Tibial artery (tissue), 4 donors: ENCODE measurements around the gene EEF1A2.

Experiments used
- DNase-seq, 2 donors: peaks; one replicate each; pipeline ENCODE4 v3.0.0-alpha.2; 2019
- H3K27ac ChIP-seq, 2 donors: fragments of 200-600 bp; sonication (generic) in 1 of 2; 1 replicate in 1 of 2; 2 replicates in 1 of 2; pipeline ENCODE4 v1.5.1; 2018 to 2019; ENCODE audit warnings: mild to moderate bottlenecking in 1 of 2
- H3K27me3 ChIP-seq, 2 donors: fragments of 200-600 bp; sonication (generic) in 1 of 2; one replicate each; pipeline versions ENCODE4 v1.5.1 to v1.6.0; 2016 to 2019
- H3K36me3 ChIP-seq, 3 donors: fragments of 200-600 bp; sonication (generic) in 2 of 3; one replicate each; pipeline ENCODE4 v1.5.1; 2016 to 2019; ENCODE audit warnings: mild to moderate bottlenecking in 2 of 3
- H3K4me1 ChIP-seq, 4 donors: fragments of 200-600 bp; sonication (generic) in 2 of 4; 1 replicate in 3 of 4; 2 replicates in 1 of 4; pipeline ENCODE4 v1.5.1; 2016 to 2019
- H3K4me3 ChIP-seq, 2 donors: fragments of 200-600 bp; sonication (generic) in 1 of 2; 1 replicate in 1 of 2; 2 replicates in 1 of 2; pipeline ENCODE4 v1.5.1; 2018 to 2019; ENCODE audit warnings: mild to moderate bottlenecking in 2 of 2
- H3K9me3 ChIP-seq, 3 donors: fragments of 200-600 bp; sonication (generic) in 1 of 3; one replicate each; pipeline ENCODE4 v1.5.1; 2016 to 2019
- intact Hi-C: fragments of 100-400 bp; cut with DNase I; formaldehyde crosslinking; loops from one replicate; pipeline ENCODE4 v1.15.0; 2023; ENCODE audit warnings: low total_unique reads
- TF ChIP-seq, protein P1 (sequence below), 2 experiments: fragments of 200-600 bp in 1 of 2; fragments of 450-650 bp in 1 of 2; IDR thresholded peaks; one replicate each; pipeline ENCODE4 v1.5.1; 2017 to 2019; ENCODE audit warnings: antibody characterized with exemption in 2 of 2, mild to moderate bottlenecking in 1 of 2, moderate library complexity in 1 of 2

The EEF1A2 gene

DNA sequence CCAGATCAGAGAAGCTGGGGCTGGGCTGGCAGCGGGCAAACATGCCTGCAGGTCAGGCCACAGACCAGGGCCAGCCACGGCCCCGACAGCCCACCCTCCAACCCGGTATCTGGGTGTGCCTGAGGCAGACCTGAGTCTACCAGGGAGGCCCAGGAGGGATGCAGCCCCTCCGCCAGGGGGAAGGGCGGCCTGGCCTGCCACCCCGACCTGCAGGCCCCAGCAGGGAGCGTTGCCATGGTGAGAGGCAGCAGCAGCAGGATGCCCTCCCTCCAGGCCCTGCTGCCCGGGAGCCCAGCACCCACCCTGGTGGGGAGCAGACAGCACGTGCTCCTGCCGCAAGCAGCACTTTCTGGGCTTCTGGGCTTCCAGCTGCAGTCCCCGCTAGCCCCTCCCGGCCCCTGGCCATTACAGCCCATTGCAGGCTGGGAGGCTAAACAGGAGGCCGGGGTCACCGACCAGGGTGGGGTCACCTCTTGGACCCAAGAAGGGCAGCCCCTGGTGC is 3.8 kb upstream of the EEF1A2 start:
- no peaks in the 10 kb centered on the region for H3K36me3 ChIP-seq
- TF ChIP-seq, protein P1, sequence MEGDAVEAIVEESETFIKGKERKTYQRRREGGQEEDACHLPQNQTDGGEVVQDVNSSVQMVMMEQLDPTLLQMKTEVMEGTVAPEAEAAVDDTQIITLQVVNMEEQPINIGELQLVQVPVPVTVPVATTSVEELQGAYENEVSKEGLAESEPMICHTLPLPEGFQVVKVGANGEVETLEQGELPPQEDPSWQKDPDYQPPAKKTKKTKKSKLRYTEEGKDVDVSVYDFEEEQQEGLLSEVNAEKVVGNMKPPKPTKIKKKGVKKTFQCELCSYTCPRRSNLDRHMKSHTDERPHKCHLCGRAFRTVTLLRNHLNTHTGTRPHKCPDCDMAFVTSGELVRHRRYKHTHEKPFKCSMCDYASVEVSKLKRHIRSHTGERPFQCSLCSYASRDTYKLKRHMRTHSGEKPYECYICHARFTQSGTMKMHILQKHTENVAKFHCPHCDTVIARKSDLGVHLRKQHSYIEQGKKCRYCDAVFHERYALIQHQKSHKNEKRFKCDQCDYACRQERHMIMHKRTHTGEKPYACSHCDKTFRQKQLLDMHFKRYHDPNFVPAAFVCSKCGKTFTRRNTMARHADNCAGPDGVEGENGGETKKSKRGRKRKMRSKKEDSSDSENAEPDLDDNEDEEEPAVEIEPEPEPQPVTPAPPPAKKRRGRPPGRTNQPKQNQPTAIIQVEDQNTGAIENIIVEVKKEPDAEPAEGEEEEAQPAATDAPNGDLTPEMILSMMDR (IDR thresholded peaks at IDR 0.05): no peak
- peaks cover 0 to 68% of the 10 kb centered on the region in 2 donors for H3K27me3 ChIP-seq
- intact Hi-C loops: no loop called here
- peaks cover 0 to 18% (median 17%) of the 10 kb centered on the region in 3 donors for H3K9me3 ChIP-seq
- DNase-seq: no peak
- no peak overlapping the region for H3K27ac ChIP-seq
- no peak overlapping the region for H3K4me3 ChIP-seq
- peaks cover 0 to 20% (median 15%) of the 10 kb centered on the region in 4 donors for H3K4me1 ChIP-seq

DNA sequence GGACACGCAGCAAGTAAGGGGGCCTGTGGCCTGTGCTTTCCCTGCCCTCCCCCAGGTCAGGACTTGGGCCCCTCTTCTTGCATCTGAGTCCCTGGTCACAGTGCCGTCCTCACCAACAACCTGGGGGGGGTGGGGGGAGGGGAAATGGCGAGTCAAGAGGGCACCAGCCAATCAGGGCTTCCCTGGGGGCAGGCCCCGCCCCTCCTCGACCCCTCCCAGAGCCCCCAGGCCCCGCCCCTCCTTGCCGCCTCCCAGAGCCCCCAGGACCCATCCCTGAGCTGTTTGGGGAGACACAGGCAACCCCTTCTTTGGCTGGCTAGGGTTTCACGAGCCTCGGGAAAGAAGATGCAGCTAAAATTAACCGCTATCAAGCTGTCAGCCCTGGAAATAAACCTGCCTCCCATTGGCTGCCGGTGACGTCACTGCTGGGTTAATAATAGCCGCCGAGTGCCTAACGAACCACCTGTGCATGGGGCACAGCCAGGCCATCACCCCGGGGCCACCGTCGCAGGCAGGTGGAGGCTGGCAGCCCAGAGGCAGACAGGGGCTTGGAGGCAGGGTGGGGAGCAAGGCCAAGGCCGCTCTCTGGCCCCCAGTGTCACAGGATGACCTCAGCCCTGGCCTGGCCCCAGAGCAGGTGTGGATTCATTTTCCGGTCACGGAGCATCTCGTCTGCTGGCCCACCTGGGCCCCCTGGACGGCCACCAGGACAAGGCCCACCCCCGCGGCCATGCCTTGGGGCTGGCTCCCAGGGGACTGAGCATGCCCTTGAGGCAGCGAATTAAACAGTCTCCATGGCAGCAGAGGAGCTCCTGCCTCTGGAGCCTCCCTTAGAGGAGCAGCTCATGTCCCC is 3.2 kb upstream of the EEF1A2 start:
- no peak for DNase-seq
- Histone ChIP-seq H3K4me3 (no peak overlapping the region), H3K27me3 (peaks cover 0 to 74% of the 10 kb centered on the region in 2 donors), H3K36me3 (no peaks in the 10 kb centered on the region), H3K27ac (no peak overlapping the region), H3K4me1 (peaks cover 0 to 23% (median 19%) of the 10 kb centered on the region in 4 donors), H3K9me3 (peaks cover 0 to 18% (median 17%) of the 10 kb centered on the region in 3 donors)
- intact Hi-C loops: no loop called here
- TF ChIP-seq, protein P1 (IDR thresholded peaks at IDR 0.05): no peak

DNA sequence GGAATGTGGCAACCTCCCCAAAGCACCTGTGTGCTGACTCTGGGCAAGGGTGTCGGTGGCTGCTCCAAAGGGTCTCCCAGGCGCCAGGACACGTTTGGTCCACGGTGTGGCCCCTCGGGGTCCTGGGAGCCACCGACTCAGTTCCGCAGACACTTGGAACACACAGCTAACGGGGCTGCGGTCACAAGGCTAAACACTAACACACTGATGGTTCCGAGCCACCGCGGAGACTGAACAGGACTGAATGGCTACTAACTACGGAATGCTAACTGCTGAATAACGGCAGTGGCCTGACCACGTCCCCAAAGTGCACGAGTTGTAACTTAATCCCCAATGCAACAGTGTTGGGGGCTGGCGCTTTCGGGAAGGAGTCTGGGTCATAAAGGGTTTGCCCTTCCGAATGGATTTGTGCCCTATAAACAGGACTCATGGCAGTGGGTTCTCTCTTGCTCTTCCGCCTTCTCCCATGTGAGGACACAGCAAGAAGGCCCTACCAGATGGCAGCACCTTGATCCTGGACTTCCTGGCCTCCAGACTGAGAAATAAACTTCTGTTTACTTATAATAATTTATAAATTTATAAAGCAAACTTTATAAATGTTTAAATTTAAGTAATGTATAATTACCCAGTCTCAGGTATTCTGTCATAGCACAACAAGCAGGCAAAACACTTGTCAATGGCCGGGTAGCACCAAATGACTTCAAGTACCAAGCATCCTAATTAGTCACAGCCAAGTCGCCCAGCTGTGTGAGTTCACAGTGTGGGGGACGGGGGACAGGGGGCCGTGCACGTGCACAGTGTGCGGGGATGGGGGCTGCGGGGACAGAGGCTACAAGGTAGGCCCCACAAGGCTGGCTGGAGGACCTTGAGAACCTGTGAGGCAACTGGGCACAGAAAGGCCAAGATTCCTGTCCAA is 2.3 kb upstream of the EEF1A2 start:
- TF ChIP-seq, protein P1 (IDR thresholded peaks at IDR 0.05): no peak
- H3K36me3 ChIP-seq: no peaks in the 10 kb centered on the region
- peaks cover 0 to 32% (median 26%) of the 10 kb centered on the region in 4 donors for H3K4me1 ChIP-seq
- H3K9me3 ChIP-seq: peaks cover 0 to 18% (median 17%) of the 10 kb centered on the region in 3 donors
- no peak overlapping the region for H3K4me3 ChIP-seq
- no peak for DNase-seq
- intact Hi-C loops: no loop called here
- peaks cover 0 to 83% of the 10 kb centered on the region in 2 donors for H3K27me3 ChIP-seq
- H3K27ac ChIP-seq: no peak overlapping the region

DNA sequence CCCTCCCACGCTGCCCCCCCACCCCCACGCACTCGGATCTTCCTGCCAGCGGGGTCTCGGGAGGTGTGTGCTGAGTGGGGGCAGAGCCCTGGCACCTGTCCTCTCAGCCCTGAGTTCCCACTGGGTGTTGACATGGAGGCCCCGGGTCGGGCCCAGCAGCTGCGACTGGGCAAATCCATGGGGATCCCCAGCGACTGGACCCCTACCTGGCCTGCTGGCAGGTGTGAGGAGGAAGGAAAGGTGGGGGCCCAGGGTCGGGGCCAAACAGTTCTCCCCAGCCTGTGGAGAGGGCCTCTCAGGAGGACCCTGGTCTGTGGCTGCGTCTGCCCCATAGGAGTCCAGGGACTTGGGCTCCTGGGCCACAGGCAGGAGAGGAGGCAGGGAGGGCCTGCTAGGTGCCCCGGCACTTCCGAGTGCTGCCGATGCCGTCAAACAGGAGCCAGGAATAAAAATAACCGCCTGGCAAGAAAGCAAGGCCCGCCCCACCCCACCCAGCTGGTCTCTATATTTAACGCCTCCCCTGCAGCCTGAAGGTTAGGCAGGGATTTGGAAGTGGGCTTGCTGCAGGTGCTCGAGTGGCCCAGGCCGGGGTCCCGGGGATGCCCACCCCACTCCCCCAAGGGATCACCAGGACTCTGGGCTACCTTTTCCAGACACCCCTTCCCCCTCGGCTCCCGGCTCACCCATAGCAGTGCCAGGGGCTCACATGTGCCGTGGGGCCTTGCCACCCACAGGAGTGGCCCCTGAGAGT is 1.4 kb upstream of the EEF1A2 start:
- Histone ChIP-seq H3K36me3 (no peaks in the 10 kb centered on the region), H3K4me1 (peaks cover 0 to 35% (median 28%) of the 10 kb centered on the region in 4 donors), H3K27me3 (peaks cover 0 to 84% of the 10 kb centered on the region in 2 donors), H3K27ac (no peak overlapping the region), H3K9me3 (peaks cover 0 to 12% (median 11%) of the 10 kb centered on the region in 3 donors), H3K4me3 (no peak overlapping the region)
- intact Hi-C loops: no loop called here
- TF ChIP-seq, protein P1 (IDR thresholded peaks at IDR 0.05): no peak
- no peak for DNase-seq
